WTC11 (cell line): ENCODE measurements around the gene BHLHE40. TPM values are rescaled to one million over a fixed set of nuclear protein-coding genes. Genes with fewer than 3 reads are reported as not detected.

Experiments
- ATAC-seq: fragments of 200-7000 bp; cut with Tn5 transposase; 2 replicates; pipeline ENCODE4 v1.10.0; 2021; ENCODE audit warnings: mild to moderate bottlenecking, moderate library complexity
- CTCF ChIA-PET: fragments of 300-600 bp; sonication (Branson Sonifier 250); formaldehyde crosslinking; loops from one replicate; lab custom pipeline; 2021; ENCODE audit warnings: antibody characterized with exemption; lab: Charles Lee
- POLR2A ChIA-PET: fragments of 350-600 bp; sonication (Branson Sonifier 250); formaldehyde crosslinking; loops from one replicate; lab custom pipeline; 2021; ENCODE audit warnings: antibody characterized with exemption; lab: Charles Lee
- DNase-seq: peaks from one replicate; pipeline ENCODE4 v3.0.0; 2021; ENCODE audit warnings: low spot score
- H3K27ac Mint-ChIP-seq: 2 replicates; pipeline ENCODE4 v1.8.0; 2021; ENCODE audit warnings: mixed read lengths
- H3K27me3 Mint-ChIP-seq: 2 replicates; pipeline ENCODE4 v1.8.0; 2021; ENCODE audit warnings: low read depth, mild to moderate bottlenecking, moderate library complexity, mixed read lengths
- H3K36me3 Mint-ChIP-seq: 2 replicates; pipeline ENCODE4 v1.8.0; 2021; ENCODE audit warnings: mixed read lengths
- H3K4me1 Mint-ChIP-seq: 2 replicates; pipeline ENCODE4 v1.8.0; 2022; ENCODE audit warnings: mixed read lengths
- H3K4me3 Mint-ChIP-seq: 2 replicates; pipeline ENCODE4 v1.8.0; 2021; ENCODE audit warnings: mild to moderate bottlenecking, moderate library complexity, mixed read lengths
- H3K9me3 Mint-ChIP-seq: 2 replicates; pipeline ENCODE4 v1.8.0; 2021; ENCODE audit warnings: mixed read lengths
- AR ChIP-seq: fragments of 250-450 bp; sonication (Bioruptor Pico); IDR thresholded peaks from 2 replicates; pipeline ENCODE4 v1.9.0; 2021; ENCODE audit warnings: mild to moderate bottlenecking
- ATF6 ChIP-seq: sonication (generic); formaldehyde crosslinking; IDR thresholded peaks from 2 replicates; pipeline ENCODE4 v1.8.1; 2023; ENCODE audit warnings: mild to moderate bottlenecking, missing genetic modification reagents
- E2F1 ChIP-seq: sonication (generic); formaldehyde crosslinking; IDR thresholded peaks from 2 replicates; pipeline ENCODE4 v1.8.0; 2022; ENCODE audit warnings: mild to moderate bottlenecking, missing genetic modification reagents
- FOXP1 ChIP-seq: sonication (generic); formaldehyde crosslinking; IDR thresholded peaks from 2 replicates; pipeline ENCODE4 v1.8.0; 2022; ENCODE audit warnings: missing genetic modification reagents, mild to moderate bottlenecking, moderate library complexity, borderline replicate concordance
- FOXP4 ChIP-seq: sonication (generic); formaldehyde crosslinking; IDR thresholded peaks from 2 replicates; pipeline ENCODE4 v1.8.0; 2022; ENCODE audit warnings: mild to moderate bottlenecking, missing genetic modification reagents
- JUN ChIP-seq: sonication (generic); formaldehyde crosslinking; IDR thresholded peaks from 2 replicates; pipeline ENCODE4 v1.8.0; 2023; ENCODE audit warnings: mild to moderate bottlenecking, missing genetic modification reagents
- MAX ChIP-seq: sonication (generic); formaldehyde crosslinking; IDR thresholded peaks from 2 replicates; pipeline ENCODE4 v1.8.0; 2022; ENCODE audit warnings: mild to moderate bottlenecking, missing genetic modification reagents
- MXD4 ChIP-seq: fragments of 250-450 bp; sonication (Bioruptor Pico); IDR thresholded peaks from 2 replicates; pipeline ENCODE4 v1.8.0; 2021; ENCODE audit warnings: mild to moderate bottlenecking, moderate library complexity, borderline replicate concordance
- OVOL2 ChIP-seq: fragments of 250-450 bp; sonication (Bioruptor Pico); IDR thresholded peaks from 2 replicates; pipeline ENCODE4 v1.9.0; 2021; ENCODE audit warnings: mild to moderate bottlenecking, borderline replicate concordance
- SMAD3 ChIP-seq: sonication (generic); formaldehyde crosslinking; IDR thresholded peaks from 2 replicates; pipeline ENCODE4 v1.8.0; 2022; ENCODE audit warnings: missing genetic modification reagents, mild to moderate bottlenecking, borderline replicate concordance
- SP1 ChIP-seq: sonication (generic); formaldehyde crosslinking; conservative IDR thresholded peaks from 2 replicates; pipeline ENCODE4 v1.8.1; 2022; ENCODE audit warnings: missing genetic modification reagents
- STAT6 ChIP-seq: sonication (generic); formaldehyde crosslinking; conservative IDR thresholded peaks from 2 replicates; pipeline ENCODE4 v1.8.1; 2023; ENCODE audit warnings: mild to moderate bottlenecking, low read depth, missing genetic modification reagents, moderate library complexity
- TCF7 ChIP-seq: sonication (generic); formaldehyde crosslinking; IDR thresholded peaks from 2 replicates; pipeline ENCODE4 v1.8.0; 2022; ENCODE audit warnings: mild to moderate bottlenecking, low read depth, missing genetic modification reagents, moderate library complexity
- TEAD4 ChIP-seq: sonication (generic); formaldehyde crosslinking; IDR thresholded peaks from 2 replicates; pipeline ENCODE4 v1.8.0; 2022; ENCODE audit warnings: mild to moderate bottlenecking, missing genetic modification reagents
- TP53 ChIP-seq: sonication (generic); formaldehyde crosslinking; IDR thresholded peaks from 2 replicates; pipeline ENCODE4 v1.8.1; 2023; ENCODE audit warnings: mild to moderate bottlenecking, missing genetic modification reagents
- USF2 ChIP-seq: sonication (generic); formaldehyde crosslinking; IDR thresholded peaks from 2 replicates; pipeline ENCODE4 v1.8.1; 2023; ENCODE audit warnings: mild to moderate bottlenecking, missing genetic modification reagents, moderate library complexity
- ZMAT4 ChIP-seq: fragments of 250-450 bp; sonication (Bioruptor Pico); IDR thresholded peaks from 2 replicates; pipeline ENCODE4 v1.9.0; 2021; ENCODE audit warnings: mild to moderate bottlenecking
- ZNF138 ChIP-seq: sonication (generic); formaldehyde crosslinking; conservative IDR thresholded peaks from 2 replicates; pipeline ENCODE4 v1.8.1; 2022; ENCODE audit warnings: mild to moderate bottlenecking, moderate library complexity, missing genetic modification reagents
- ZNF232 ChIP-seq: sonication (generic); formaldehyde crosslinking; IDR thresholded peaks from 2 replicates; pipeline ENCODE4 v1.8.0; 2022; ENCODE audit warnings: mild to moderate bottlenecking, missing genetic modification reagents
- ZNF425 ChIP-seq: fragments of 250-450 bp; sonication (Bioruptor Pico); conservative IDR thresholded peaks from 2 replicates; pipeline ENCODE4 v1.9.0; 2021; ENCODE audit warnings: mild to moderate bottlenecking
- total RNA-seq: library from RNA; stranded (reverse); gene quantifications from 3 replicates; pipeline ENCODE4 v1.2.3, GENCODE V29; 2021

The BHLHE40 gene
- total RNA-seq, 1 experiment from 2014 or later: 5.7 TPM

GRCh38 chr3:5014391-5014790 lies 35.2 kb downstream of the BHLHE40 start:
- TF ChIP-seq ZNF425 (CRISPR knock-in tag) (no peak), USF2 (CRISPR knock-in tag) (no peak), ATF6 (CRISPR knock-in tag) (no peak), E2F1 (CRISPR knock-in tag) (no peak), TP53 (CRISPR knock-in tag) (no peak), MAX (CRISPR knock-in tag) (no peak), SMAD3 (CRISPR knock-in tag) (no peak), FOXP1 (CRISPR knock-in tag) (no peak), STAT6 (CRISPR knock-in tag) (no peak), JUN (CRISPR knock-in tag) (no peak), ZNF232 (no peak), OVOL2 (CRISPR knock-in tag) (no peak)
- TF ChIP-seq, all 79 proteins: peak for 0
- Mint-ChIP-seq H3K9me3 (no peaks in the 10 kb centered on the region), H3K4me3 (no peak overlapping the region), H3K27ac (no peak overlapping the region), H3K27me3 (no peaks in the 10 kb centered on the region; the same call in 1 of the 2 replicates), H3K36me3 (no peaks in the 10 kb centered on the region), H3K4me1 (peaks cover 14% of the 10 kb centered on the region)
- CTCF ChIA-PET: no interaction called here
- no peak for ATAC-seq
- no peak for DNase-seq
- POLR2A ChIA-PET: no interaction called here

GRCh38 chr3:5015056-5015455 lies 35.8 kb downstream of the BHLHE40 start:
- no peak for ATAC-seq
- CTCF ChIA-PET: no interaction called here
- no peak for DNase-seq
- Mint-ChIP-seq H3K27me3 (no peaks in the 10 kb centered on the region; the same call in 1 of the 2 replicates), H3K27ac (no peak overlapping the region), H3K4me1 (peaks cover 14% of the 10 kb centered on the region), H3K9me3 (no peaks in the 10 kb centered on the region), H3K4me3 (no peak overlapping the region), H3K36me3 (no peaks in the 10 kb centered on the region)
- POLR2A ChIA-PET: no interaction called here
- TF ChIP-seq TCF7 (no peak), ZNF232 (no peak), SP1 (CRISPR knock-in tag) (no peak), ZNF138 (CRISPR knock-in tag) (no peak), ZMAT4 (CRISPR knock-in tag) (no peak), MXD4 (CRISPR knock-in tag) (no peak), AR (CRISPR knock-in tag) (no peak), FOXP4 (CRISPR knock-in tag) (no peak), TEAD4 (no peak)
